Neural cell (in vitro differentiated cells): ENCODE results near the gene OPN1SW.

ENCODE experiments used
- EZH2 ChIP-seq: fragments of 200-600, 300-800 bp; shearing (Covaris generic), sonication (generic); IDR thresholded peaks from 2 replicates; pipeline ENCODE4 v1.6.1; 2014; ENCODE audit warnings: antibody characterized with exemption, low read length, borderline replicate concordance, mild to moderate bottlenecking; ENCODE audit not compliant: insufficient read depth, poor library complexity, severe bottlenecking
- TF ChIP-seq, protein P1 (sequence below): fragments of 450-650 bp; IDR thresholded peaks from 2 replicates; pipeline ENCODE4 v1.5.1; 2014; ENCODE audit warnings: antibody characterized with exemption, mild to moderate bottlenecking, moderate library complexity; ENCODE audit not compliant: poor library complexity, severe bottlenecking
- TF ChIP-seq, protein P2 (sequence below): IDR thresholded peaks from 2 replicates; pipeline ENCODE4 v1.6.1; 2012; ENCODE audit warnings: borderline replicate concordance

- TF ChIP-seq, protein P1, sequence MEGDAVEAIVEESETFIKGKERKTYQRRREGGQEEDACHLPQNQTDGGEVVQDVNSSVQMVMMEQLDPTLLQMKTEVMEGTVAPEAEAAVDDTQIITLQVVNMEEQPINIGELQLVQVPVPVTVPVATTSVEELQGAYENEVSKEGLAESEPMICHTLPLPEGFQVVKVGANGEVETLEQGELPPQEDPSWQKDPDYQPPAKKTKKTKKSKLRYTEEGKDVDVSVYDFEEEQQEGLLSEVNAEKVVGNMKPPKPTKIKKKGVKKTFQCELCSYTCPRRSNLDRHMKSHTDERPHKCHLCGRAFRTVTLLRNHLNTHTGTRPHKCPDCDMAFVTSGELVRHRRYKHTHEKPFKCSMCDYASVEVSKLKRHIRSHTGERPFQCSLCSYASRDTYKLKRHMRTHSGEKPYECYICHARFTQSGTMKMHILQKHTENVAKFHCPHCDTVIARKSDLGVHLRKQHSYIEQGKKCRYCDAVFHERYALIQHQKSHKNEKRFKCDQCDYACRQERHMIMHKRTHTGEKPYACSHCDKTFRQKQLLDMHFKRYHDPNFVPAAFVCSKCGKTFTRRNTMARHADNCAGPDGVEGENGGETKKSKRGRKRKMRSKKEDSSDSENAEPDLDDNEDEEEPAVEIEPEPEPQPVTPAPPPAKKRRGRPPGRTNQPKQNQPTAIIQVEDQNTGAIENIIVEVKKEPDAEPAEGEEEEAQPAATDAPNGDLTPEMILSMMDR, result no peak
- TF ChIP-seq EZH2, result no peak
- TF ChIP-seq, protein P2, sequence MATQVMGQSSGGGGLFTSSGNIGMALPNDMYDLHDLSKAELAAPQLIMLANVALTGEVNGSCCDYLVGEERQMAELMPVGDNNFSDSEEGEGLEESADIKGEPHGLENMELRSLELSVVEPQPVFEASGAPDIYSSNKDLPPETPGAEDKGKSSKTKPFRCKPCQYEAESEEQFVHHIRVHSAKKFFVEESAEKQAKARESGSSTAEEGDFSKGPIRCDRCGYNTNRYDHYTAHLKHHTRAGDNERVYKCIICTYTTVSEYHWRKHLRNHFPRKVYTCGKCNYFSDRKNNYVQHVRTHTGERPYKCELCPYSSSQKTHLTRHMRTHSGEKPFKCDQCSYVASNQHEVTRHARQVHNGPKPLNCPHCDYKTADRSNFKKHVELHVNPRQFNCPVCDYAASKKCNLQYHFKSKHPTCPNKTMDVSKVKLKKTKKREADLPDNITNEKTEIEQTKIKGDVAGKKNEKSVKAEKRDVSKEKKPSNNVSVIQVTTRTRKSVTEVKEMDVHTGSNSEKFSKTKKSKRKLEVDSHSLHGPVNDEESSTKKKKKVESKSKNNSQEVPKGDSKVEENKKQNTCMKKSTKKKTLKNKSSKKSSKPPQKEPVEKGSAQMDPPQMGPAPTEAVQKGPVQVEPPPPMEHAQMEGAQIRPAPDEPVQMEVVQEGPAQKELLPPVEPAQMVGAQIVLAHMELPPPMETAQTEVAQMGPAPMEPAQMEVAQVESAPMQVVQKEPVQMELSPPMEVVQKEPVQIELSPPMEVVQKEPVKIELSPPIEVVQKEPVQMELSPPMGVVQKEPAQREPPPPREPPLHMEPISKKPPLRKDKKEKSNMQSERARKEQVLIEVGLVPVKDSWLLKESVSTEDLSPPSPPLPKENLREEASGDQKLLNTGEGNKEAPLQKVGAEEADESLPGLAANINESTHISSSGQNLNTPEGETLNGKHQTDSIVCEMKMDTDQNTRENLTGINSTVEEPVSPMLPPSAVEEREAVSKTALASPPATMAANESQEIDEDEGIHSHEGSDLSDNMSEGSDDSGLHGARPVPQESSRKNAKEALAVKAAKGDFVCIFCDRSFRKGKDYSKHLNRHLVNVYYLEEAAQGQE, result no peak
These were observed 10.1 kb upstream of the OPN1SW start for GRCh38 chr7:128785738-128786137.
